GM12875 (cell line): ENCODE results near the gene SNX20.

Experiments
- H3K4me3 ChIP-seq: one replicate; pipeline ENCODE4 v1.5.1; 2011; ENCODE audit warnings: low read depth, low read length, control low read depth
- CTCF ChIP-seq: IDR thresholded peaks from 2 replicates; pipeline ENCODE4 v1.5.1; 2011; ENCODE audit warnings: low read depth, mild to moderate bottlenecking, control low read depth, inconsistent platforms, low read length, moderate library complexity, borderline replicate concordance; ENCODE audit not compliant: insufficient read depth

SNX20 gene

GRCh38 chr16:50696575-50697420 is 15.7 kb upstream of the SNX20 start:
- no peak overlapping the region for H3K4me3 ChIP-seq
- no peak for TF ChIP-seq CTCF

- H3K4me3 ChIP-seq = no peak overlapping the region
- TF ChIP-seq CTCF = no peak
Observed at GRCh38 chr16:50696126-50696525, 15.0 kb upstream of the SNX20 start.

GRCh38 chr16:50695017-50696000 is 14.2 kb upstream of the SNX20 start:
- H3K4me3 ChIP-seq = no peak overlapping the region
- TF ChIP-seq CTCF = no peak

DNA sequence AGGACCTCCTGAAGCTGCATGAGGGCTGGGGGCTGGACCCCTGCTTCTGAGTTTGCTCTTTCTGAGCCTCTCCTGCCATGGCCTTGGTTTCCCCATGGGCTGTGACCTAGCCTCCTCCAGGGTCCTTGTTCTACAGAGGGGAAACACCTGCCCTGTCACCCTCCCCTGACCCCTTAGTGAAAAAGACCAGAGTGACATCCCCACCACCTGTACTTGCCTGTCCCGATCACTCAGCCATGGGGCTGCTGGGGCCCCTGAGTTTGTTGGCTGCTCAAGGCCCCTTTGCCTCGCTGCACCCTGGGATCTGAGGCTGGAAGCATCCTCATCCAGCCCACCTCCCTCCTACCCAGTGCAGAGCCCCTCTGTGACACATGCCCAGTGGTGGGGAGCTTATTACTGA is 13.1 kb upstream of the SNX20 start:
- peak overlapping the region; percentile 58 for H3K4me3 ChIP-seq
- no peak for TF ChIP-seq CTCF

DNA sequence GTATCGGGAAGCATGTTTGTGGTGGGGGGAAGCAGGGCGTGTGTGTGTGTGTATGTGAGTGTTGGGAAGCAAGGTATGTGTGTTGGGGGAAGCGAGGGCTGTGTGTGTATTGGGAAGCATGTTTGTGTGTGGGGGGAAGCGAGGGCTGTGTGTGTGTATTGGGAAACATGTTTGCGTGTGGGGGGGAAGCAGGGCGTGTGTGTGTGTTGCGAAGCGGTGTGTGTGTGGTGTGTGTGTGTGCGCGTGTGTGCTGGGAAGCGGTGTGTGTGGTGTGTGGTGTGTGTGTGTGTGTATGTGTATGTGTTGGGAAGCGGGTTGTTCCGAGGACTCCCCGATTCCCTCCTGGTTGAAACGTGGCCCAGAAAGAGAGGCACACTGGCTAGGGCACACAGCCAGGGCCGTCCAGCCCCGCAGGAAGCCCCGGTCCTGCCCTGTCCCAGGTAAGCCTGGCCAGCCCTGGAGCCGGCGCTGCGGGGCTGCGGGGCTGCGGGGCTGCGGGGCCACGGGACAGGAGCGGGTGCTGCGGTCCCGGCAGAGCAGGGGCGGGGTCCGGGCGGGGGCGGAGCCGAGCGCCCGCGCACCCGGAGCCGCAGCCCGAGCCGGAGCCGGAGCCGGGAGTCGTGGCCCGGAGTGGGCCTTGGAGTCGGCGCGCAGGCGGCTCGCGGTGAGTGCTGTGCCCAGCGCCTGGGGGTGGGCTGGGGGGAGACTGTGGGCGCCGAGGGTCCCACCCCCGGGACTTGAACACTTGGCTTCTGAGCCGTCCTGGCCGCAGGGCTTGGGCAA is 12.1 kb upstream of the SNX20 start, which contains the start of gene NOD2:
Gene NOD2 (plus strand): TSS at position 608 of the 783 bp plus-strand sequence. CDS start 5,890 bp downstream, outside the sequence.
- H3K4me3 ChIP-seq = peak within 1 kb of the TSS; percentile 58
- TF ChIP-seq CTCF = no peak

DNA sequence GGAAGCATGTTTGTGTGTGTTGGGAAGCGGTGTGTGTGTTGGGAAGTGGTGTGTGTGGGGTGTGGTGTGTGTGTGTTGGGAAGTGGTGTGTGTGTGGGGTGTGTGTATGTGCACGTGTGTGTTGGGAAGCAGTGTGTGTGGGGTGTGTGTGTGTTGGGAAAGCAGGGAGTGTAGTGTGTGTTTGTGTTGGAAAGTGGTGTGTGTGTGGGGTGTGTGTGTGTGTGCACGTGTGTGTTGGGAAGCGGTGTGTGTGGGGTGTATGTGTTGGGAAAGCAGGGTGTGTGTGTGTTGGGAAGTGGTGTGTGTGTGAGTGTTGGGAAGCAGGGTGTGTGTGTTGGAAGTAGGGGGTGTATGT is 11.5 kb upstream of the SNX20 start:
- H3K4me3 ChIP-seq = no peak overlapping the region

More for the DNA sequence above, 11.5 kb upstream of the SNX20 start:
- no peak for TF ChIP-seq CTCF
